DMS79 treated with DMSO at 0.1 percent for 48 hours (cell line): ENCODE measurements around the gene ETV7.
A peak's percentile ranks its signal among the peaks of the same experiment; 100 is the strongest.

ENCODE experiments used
- DNase-seq: peaks from one replicate; lab custom pipeline; 2025; lab: John Stamatoyannopoulos, UW

Gene ETV7

DNA sequence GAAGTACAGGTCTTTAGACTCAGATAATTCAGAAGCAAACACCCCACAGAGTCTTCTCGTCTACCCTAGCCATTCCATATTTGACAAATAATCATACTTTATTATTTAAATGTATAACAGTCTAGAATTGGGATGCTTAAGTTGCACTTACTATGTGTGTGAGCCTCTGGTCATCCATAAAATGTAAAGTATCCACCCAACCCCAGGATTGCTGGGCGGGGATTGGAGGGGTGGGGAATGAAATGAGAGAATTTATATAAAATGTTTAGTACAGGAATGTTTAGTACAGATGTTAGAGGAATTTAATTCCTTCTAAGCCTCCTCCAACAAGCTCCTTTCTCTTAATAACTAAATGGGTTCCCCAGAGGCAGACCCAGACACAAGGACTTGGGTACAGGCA, 67.6 kb downstream of the ETV7 start:
- no peak for DNase-seq

DNA sequence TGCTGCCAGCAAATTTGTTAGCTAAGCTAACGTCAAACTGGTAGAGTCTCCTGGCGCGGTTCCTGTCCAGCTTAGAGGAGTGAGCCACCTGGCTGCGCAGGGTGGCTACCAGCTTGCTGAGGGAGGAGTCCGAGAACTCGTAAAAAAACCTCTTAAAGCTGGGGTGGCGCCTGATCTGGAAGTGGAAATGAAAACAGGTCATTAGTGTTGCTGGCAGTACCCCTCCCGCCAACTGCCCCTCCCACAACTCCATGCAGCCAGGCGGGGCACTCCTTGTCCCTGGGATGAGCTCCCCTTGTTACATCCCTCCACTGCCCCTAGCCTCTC, 68.1 kb downstream of the ETV7 start:
- peak; percentile 90 for DNase-seq

DNA sequence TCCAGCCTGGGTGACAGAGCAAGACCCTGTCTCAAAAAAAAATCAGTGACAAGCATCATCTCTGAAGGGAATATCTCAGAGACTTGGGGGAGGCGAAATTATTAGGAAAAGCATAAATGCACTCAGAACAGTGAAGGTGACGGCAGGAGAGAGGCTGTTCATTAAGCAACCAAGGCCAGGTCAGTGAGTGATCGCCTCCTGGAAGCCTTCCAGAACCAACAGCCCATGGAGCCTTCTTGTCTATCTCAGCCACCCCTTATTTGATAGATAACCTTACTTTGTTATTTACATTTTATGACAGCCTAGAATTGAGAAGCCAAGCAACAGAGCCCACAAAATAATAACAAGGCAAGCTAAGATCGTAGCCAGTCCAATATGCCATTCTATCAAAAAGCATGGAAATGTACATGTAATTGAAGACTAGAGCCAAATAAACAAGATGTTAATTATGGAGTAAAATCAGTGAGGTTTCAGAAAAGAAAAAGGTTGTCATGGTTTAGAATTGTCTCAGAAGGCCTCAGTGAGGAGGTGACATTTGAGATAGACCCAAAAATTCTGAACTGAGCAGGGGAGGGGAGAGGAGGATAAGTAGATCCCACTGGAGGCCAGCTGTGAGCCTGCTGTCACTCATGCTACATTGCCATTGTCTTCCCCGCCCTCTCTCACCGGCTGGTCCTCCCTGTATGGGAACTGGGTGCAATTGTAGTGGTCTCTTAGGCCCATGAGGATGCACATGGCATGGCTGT, 68.6 kb downstream of the ETV7 start:
- DNase-seq, result no peak

DNA sequence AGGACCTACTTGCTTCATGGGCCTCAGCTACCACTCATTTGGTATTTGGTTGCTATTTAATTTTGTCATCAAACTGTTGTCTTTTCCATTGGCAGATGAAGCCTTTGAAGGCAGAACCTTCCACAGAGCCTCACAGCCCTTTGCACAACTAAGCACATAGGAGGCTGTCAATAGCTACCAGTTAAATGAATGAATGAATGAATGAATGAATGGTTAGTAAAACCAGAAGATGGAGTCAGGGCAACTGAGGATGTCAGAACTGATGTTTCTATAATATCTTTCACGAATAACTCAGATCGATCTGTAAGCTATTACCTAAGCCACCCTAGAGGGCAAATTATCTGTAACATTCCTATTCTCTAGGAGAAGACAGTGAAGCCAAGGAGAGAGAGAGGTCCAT, 69.8 kb downstream of the ETV7 start:
- no peak for DNase-seq
